ENCODE data around the gene PIP5K1C.

DNA sequence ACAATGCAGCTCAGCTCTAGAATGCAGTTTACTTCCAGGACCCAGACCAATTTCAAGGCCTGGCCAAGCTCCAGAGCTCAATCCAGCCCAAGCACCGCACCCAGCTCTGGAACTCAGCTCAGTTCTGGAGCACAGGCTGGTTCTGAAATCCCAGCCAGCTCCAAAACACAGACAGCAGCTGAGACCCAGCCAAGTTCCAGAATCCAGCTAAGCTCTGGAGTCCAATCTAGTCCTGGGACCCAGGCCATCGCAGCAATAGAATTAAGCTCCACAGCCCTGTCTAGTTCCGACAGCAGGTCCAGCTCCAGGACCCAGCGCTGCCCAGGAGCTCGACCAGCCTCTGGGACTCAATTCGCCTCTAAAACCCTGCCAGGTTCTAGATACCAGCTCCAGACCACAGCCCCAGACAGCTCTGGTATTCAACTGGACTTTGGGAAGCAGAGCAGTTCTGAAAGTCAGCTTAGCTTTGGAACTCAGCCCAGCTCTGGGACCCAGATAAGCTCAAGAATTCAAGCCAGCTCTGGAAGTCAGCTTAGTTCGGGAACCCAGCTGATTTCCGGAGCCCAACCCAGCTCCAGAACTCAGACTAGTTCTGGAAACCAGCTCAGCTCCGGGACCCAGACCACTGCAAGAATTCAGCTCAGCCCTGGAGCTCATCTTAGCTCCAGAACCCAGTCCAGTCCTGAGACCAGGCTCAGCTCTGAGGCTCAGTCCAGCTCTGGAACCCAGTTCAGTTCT is 108.2 kb downstream of the PIP5K1C start:
- TF ChIP-seq, protein P1, sequence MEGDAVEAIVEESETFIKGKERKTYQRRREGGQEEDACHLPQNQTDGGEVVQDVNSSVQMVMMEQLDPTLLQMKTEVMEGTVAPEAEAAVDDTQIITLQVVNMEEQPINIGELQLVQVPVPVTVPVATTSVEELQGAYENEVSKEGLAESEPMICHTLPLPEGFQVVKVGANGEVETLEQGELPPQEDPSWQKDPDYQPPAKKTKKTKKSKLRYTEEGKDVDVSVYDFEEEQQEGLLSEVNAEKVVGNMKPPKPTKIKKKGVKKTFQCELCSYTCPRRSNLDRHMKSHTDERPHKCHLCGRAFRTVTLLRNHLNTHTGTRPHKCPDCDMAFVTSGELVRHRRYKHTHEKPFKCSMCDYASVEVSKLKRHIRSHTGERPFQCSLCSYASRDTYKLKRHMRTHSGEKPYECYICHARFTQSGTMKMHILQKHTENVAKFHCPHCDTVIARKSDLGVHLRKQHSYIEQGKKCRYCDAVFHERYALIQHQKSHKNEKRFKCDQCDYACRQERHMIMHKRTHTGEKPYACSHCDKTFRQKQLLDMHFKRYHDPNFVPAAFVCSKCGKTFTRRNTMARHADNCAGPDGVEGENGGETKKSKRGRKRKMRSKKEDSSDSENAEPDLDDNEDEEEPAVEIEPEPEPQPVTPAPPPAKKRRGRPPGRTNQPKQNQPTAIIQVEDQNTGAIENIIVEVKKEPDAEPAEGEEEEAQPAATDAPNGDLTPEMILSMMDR (conservative IDR thresholded peaks at IDR 0.05; ENCODE audit: low read depth, low read length), result no peak
- TF ChIP-seq EZH2 (IDR thresholded peaks at IDR 0.05; ENCODE audit: borderline replicate concordance, low read depth, low read length, poor library complexity, severe bottlenecking), result no peak
